ENCODE results near the gene ABCA5.

Gene ABCA5

DNA sequence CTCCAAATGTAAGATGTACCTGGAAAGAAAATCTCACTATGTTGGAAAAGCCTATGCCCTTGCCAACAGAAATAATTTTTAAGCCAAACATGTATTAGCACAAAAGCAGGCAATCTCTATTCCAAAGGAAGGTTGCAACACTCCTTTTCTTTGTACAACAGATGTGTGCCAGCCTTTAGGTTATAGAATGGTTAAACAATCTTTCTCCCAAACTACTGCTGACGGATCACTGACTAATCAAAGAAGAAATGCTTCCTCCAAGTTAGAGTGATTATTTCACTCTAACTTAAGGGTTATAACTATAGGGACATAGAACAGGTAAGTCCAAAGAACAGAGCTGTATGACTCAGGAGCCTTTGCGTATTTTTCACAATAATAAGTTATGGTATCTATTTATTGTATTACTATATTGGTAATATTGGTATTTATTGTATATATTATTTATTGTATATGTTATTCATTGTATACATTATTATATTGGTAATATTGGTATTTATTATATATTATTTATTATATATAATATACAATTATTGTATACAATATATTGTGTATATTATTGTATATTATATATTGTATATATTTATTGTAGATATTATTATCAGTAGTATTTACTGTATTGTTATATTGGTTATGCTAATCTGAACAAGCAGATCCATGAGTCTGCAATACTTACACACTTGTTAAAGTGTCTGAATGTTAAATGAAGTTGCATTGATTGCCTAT, 36.7 kb upstream of the ABCA5 start:
- no peak for TF ChIP-seq CTCF (IDR thresholded peaks at IDR 0.05; ENCODE audit: low read depth, low read length)
- Histone ChIP-seq H3K9me3 (ENCODE audit: severe bottlenecking) (no peaks in the 10 kb centered on the region), H3K36me3 (no peaks in the 10 kb centered on the region), H3K27me3 (ENCODE audit: insufficient read depth, low read depth, severe bottlenecking) (no peaks in the 10 kb centered on the region), H3K27ac (no peak overlapping the region), H3K4me3 (ENCODE audit: low read depth, low read length) (no peak overlapping the region)
- no peak for DNase-seq

DNA sequence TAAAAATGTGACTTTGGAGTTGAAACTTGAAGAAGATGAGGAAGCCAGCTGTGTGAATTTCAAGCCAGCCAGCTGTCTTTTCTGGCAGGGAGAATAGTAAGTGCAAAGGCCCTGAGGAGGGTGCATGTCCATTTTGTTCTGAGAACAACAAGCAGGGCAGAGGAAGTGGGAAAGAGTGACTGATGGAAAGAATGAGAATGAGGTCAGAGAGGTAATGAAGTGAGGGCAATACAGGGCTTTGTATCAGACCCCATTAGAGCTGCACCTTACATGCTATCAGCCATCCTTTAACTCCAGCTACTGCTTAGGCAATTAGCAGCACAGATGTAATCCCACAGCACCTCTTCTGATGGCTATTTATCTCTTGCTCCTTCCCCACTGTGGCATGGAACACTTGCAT, 34.2 kb upstream of the ABCA5 start:
- DNase-seq: no peak
- Histone ChIP-seq H3K9me3 (ENCODE audit: severe bottlenecking) (no peaks in the 10 kb centered on the region), H3K27ac (no peak overlapping the region)

DNA sequence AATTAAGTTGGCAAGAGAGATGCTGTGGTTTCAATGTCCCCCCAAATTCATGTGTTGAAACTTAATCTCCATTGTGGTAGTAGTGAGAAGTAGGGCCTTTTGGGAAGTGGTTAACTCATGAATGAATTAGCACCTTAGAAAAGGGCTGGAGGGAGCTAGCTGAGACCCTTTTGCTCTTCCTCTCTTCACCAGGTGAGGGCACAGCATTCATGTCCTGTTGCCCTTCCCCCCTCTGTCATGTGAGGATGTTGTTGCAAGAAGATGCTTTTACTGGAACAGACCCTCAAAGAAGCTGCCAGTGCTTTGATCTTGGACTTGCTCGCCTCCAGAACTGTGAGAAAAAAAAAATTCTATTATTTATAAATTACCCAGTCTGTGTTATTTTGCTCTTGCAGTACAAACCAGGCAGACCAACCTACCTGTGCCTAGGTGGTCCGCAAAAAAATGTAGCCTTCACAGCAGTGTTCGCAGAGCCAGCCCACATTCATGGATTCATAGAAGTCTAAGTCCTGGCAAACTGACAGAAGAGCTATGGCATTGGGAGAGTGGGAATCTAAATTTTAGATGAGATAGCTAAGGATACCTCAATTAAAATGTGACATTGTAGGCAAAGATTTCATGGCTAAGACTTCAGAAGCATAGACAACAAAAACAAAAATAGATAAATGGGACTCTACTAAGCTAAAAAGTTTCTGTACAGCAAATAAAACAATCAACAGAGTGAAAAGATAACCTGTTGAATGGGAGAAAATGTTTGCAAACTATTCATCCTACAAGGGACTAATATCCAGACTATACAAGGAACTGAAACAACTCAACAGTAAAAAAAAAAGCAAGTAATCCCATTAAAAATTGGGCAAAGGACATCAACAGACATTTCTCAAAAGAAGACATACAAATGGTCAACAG, 32.0 kb upstream of the ABCA5 start:
- DNase-seq: peak; percentile 63
- Histone ChIP-seq H3K9me3 (ENCODE audit: severe bottlenecking) (no peaks in the 10 kb centered on the region), H3K27ac (no peak overlapping the region), H3K36me3 (no peaks in the 10 kb centered on the region), H3K27me3 (ENCODE audit: insufficient read depth, low read depth, severe bottlenecking) (no peaks in the 10 kb centered on the region), H3K4me3 (ENCODE audit: low read depth, low read length) (no peak overlapping the region)
- TF ChIP-seq CTCF (IDR thresholded peaks at IDR 0.05; ENCODE audit: low read depth, low read length): peak; percentile 87

More for the DNA sequence above, 34.2 kb upstream of the ABCA5 start:
- Histone ChIP-seq H3K36me3 (no peaks in the 10 kb centered on the region), H3K27me3 (ENCODE audit: insufficient read depth, low read depth, severe bottlenecking) (no peaks in the 10 kb centered on the region), H3K4me3 (ENCODE audit: low read depth, low read length) (no peak overlapping the region)
- no peak for TF ChIP-seq CTCF (IDR thresholded peaks at IDR 0.05; ENCODE audit: low read depth, low read length)

DNA sequence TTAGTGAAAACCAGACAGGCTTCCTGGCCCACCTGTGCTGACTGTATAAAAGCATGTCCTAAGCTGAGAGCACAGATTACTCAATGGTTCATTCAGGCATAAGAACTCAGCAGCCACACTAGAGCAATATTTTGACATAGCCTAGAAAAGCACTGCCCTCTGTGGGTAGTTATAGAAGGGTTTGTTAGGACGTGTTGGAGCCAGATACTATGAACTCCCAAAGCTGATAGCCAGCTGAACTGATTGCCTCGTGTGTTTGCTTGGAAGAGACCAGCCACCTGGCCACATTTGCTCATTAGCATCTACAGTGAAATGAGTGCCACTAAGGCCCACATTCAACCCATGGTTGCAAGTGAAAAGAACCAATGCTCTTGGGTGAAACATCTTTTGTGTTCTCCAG, 30.8 kb upstream of the ABCA5 start:
- Histone ChIP-seq H3K27ac (no peak overlapping the region), H3K4me3 (ENCODE audit: low read depth, low read length) (no peak overlapping the region), H3K36me3 (no peaks in the 10 kb centered on the region), H3K9me3 (ENCODE audit: severe bottlenecking) (no peaks in the 10 kb centered on the region), H3K27me3 (ENCODE audit: insufficient read depth, low read depth, severe bottlenecking) (no peaks in the 10 kb centered on the region)
- peak; percentile 30; the same call in 1 of the 2 replicates for TF ChIP-seq CTCF (IDR thresholded peaks at IDR 0.05; ENCODE audit: low read depth, low read length)
- peak; percentile 18 for DNase-seq

DNA sequence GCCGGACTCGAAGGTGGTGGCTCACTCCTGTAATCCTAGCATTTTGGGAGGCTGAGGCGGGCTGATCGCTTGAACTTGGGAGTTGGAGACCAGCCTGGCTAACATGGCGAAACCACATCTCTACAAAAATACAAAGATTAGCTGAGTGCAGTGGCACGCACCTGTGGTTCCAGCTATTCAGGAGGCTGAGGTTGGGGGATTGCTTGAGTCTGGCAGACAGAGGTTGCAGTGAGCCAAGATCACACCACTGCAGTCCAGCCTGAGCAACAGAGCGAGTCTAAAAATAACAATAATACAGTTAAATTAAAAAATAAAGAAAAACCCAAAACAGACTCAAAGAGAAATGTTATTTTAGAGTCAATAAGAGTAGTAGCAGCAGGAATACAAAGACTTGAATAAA, 29.7 kb upstream of the ABCA5 start:
- H3K4me3 ChIP-seq (ENCODE audit: low read depth, low read length): no peak overlapping the region
- H3K27me3 ChIP-seq (ENCODE audit: insufficient read depth, low read depth, severe bottlenecking): no peaks in the 10 kb centered on the region
- no peak overlapping the region for H3K27ac ChIP-seq
- H3K36me3 ChIP-seq: no peaks in the 10 kb centered on the region
- H3K9me3 ChIP-seq (ENCODE audit: severe bottlenecking): no peaks in the 10 kb centered on the region
- no peak for DNase-seq
- TF ChIP-seq CTCF (IDR thresholded peaks at IDR 0.05; ENCODE audit: low read depth, low read length): no peak
